ENCODE results near the gene CAPN13. TPM values are rescaled to one million over a fixed set of nuclear protein-coding genes. Genes with fewer than 3 reads are reported as not detected.

CAPN13 gene
- total RNA-seq, 1 donor from 2014 or later: under 0.01 TPM

- DNase-seq (ENCODE audit: low read depth): no peak
- no peak for FAIRE-seq
- H3K36me3 ChIP-seq (ENCODE audit: control insufficient read depth, insufficient read depth, low read length): no peaks in the 10 kb centered on the region
- no peak overlapping the region for H3K4me3 ChIP-seq (ENCODE audit: low read depth, low read length)
- peaks cover 10% of the 10 kb centered on the region for H3K27me3 ChIP-seq (ENCODE audit: control insufficient read depth, insufficient read depth, low read length)
- TF ChIP-seq CTCF (IDR thresholded peaks at IDR 0.05; ENCODE audit: insufficient read depth, low read length, severe bottlenecking): no peak
These were observed 4.0 kb downstream of the CAPN13 start for GRCh38 chr2:30803281-30803680.

GRCh38 chr2:30802611-30803010 lies 4.6 kb downstream of the CAPN13 start:
- no peak for FAIRE-seq
- TF ChIP-seq CTCF (IDR thresholded peaks at IDR 0.05; ENCODE audit: insufficient read depth, low read length, severe bottlenecking): no peak
- Histone ChIP-seq H3K27me3 (ENCODE audit: control insufficient read depth, insufficient read depth, low read length) (peaks cover 13% of the 10 kb centered on the region), H3K4me3 (ENCODE audit: low read depth, low read length) (no peak overlapping the region), H3K36me3 (ENCODE audit: control insufficient read depth, insufficient read depth, low read length) (no peaks in the 10 kb centered on the region)
- DNase-seq (ENCODE audit: low read depth): no peak

DNA sequence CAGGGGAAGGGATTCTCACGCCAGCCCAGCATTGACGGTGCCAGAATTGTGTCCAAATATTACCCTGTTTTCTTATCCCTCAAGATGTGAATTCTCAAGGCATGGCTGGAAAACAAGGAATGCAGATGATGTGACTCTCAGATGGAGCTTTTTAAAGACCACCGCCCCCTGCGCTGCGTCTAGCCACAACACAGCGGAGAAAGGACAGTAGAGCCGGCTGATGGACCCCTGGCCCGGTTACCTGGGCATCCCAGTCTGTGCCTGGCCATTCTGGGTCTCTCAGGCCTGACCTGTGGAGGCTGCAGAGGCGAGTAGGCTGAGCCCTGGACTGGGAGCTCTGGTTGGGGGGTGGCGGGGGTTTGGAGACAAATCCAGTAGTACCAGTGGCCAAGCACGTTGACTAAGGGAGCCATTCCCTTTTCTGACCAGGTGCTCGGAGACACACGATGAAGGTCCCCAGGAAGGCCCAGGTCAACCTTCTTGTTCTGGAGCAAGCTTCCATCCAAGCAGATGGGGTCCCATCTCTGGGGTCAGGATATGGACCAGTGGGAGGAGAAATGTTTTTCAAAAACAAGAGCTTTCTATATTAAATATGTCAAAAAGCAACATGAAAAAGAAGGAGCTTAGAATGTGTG lies 5.3 kb downstream of the CAPN13 start:
- no peaks in the 10 kb centered on the region for H3K36me3 ChIP-seq (ENCODE audit: control insufficient read depth, insufficient read depth, low read length)
- DNase-seq (ENCODE audit: low read depth) (no peak), FAIRE-seq (no peak)
- no peak for TF ChIP-seq CTCF (IDR thresholded peaks at IDR 0.05; ENCODE audit: insufficient read depth, low read length, severe bottlenecking)
- no peak overlapping the region for H3K4me3 ChIP-seq (ENCODE audit: low read depth, low read length)
- peaks cover 13% of the 10 kb centered on the region for H3K27me3 ChIP-seq (ENCODE audit: control insufficient read depth, insufficient read depth, low read length)

DNA sequence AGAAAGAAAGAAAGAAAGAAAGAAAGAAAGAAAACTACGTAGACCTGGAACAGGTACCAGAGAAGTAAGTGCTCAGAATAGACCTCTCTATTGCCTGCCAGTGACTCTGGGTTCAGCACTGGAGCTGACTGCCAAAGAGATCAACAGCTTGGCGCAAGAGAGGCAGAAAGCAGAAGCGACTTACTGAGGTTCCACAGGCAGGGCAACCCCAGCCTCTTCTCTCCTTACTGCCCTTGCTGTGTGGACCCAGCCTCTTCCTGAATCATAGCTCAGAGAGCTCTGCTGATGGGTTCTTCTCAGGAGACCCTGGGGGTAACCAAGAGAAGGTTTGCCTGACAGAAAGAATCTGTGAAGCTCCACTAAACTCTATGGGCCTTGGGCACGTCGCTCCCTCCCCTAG lies 7.1 kb downstream of the CAPN13 start:
- no peak for TF ChIP-seq CTCF (IDR thresholded peaks at IDR 0.05; ENCODE audit: insufficient read depth, low read length, severe bottlenecking)
- H3K27me3 ChIP-seq (ENCODE audit: control insufficient read depth, insufficient read depth, low read length): peaks cover 13% of the 10 kb centered on the region
- H3K4me3 ChIP-seq (ENCODE audit: low read depth, low read length): no peak overlapping the region
- H3K36me3 ChIP-seq (ENCODE audit: control insufficient read depth, insufficient read depth, low read length): no peaks in the 10 kb centered on the region
- FAIRE-seq: no peak
- no peak for DNase-seq (ENCODE audit: low read depth)

GRCh38 chr2:30799366-30799765 lies 7.9 kb downstream of the CAPN13 start:
- no peaks in the 10 kb centered on the region for H3K36me3 ChIP-seq (ENCODE audit: control insufficient read depth, insufficient read depth, low read length)
- DNase-seq (ENCODE audit: low read depth) (no peak), FAIRE-seq (no peak)
- peaks cover 12% of the 10 kb centered on the region for H3K27me3 ChIP-seq (ENCODE audit: control insufficient read depth, insufficient read depth, low read length)
- no peak overlapping the region for H3K4me3 ChIP-seq (ENCODE audit: low read depth, low read length)
- TF ChIP-seq CTCF (IDR thresholded peaks at IDR 0.05; ENCODE audit: insufficient read depth, low read length, severe bottlenecking): no peak

- FAIRE-seq (no peak), DNase-seq (ENCODE audit: low read depth) (no peak)
- no peak for TF ChIP-seq CTCF (IDR thresholded peaks at IDR 0.05; ENCODE audit: insufficient read depth, low read length, severe bottlenecking)
- Histone ChIP-seq H3K4me3 (ENCODE audit: low read depth, low read length) (no peak overlapping the region), H3K27me3 (ENCODE audit: control insufficient read depth, insufficient read depth, low read length) (peaks cover 12% of the 10 kb centered on the region), H3K36me3 (ENCODE audit: control insufficient read depth, insufficient read depth, low read length) (no peaks in the 10 kb centered on the region)
These were observed 8.7 kb downstream of the CAPN13 start for GRCh38 chr2:30798536-30798991.

Measured in bronchial epithelial cell (primary cell).